IMR-90 (cell line): Measurements from ENCODE around the gene LGSN. TPM values are rescaled to one million over a fixed set of nuclear protein-coding genes. Genes with fewer than 3 reads are reported as not detected.
"Not testable (repeated sequence)": the region's sequence is repeated elsewhere in the genome, so short reads cannot be mapped to it uniquely, and the experiment has no call there.

Source experiments
- ATAC-seq: fragments of 200-7000 bp; cut with Tn5 transposase; 2 replicates; pipeline ENCODE4 v1.9.1; 2020; ENCODE audit warnings: low read depth, mild to moderate bottlenecking, moderate library complexity
- BruUV-seq: library from RNA; stranded (reverse); fragments of 400-500 nt; replicated peaks from 2 replicates; lab custom pipeline; 2021; lab: Mats Ljungman, UMichigan
- CTCF ChIA-PET: fragments of 300-600 bp; formaldehyde crosslinking; extraction: SDS; loops from one replicate; lab custom pipeline; 2021; ENCODE audit warnings: antibody characterized with exemption; lab: Yijun Ruan, JAX
- POLR2A ChIA-PET: fragments of 300-600 bp; sonication (Branson Sonifier 250); formaldehyde crosslinking; loops from one replicate; lab custom pipeline; 2022; ENCODE audit warnings: antibody characterized with exemption; ENCODE audit not compliant: unreplicated experiment; lab: Charles Lee
- DNase-seq: peaks from one replicate; pipeline ENCODE4 v3.0.0; 2013
- H2AFZ ChIP-seq: replicated peaks from 2 replicates; pipeline ENCODE3; 2013; ENCODE audit warnings: low read length, mild to moderate bottlenecking; ENCODE audit not compliant: poor library complexity
- H2AK5ac ChIP-seq: 2 replicates; pipeline ENCODE4 v1.6.1; 2013; ENCODE audit warnings: low read depth, low read length, inconsistent platforms
- H2AK9ac ChIP-seq: replicated peaks from 2 replicates; pipeline ENCODE3; 2013; ENCODE audit warnings: mild to moderate bottlenecking, low read depth, low read length, moderate library complexity; ENCODE audit not compliant: poor library complexity
- H2BK120ac ChIP-seq: 2 replicates; pipeline ENCODE4 v1.6.1; 2013; ENCODE audit warnings: low read depth, low read length, inconsistent platforms
- H2BK15ac ChIP-seq: 3 replicates; pipeline ENCODE4 v1.6.1; 2013; ENCODE audit warnings: low read depth, low read length, inconsistent platforms
- H2BK20ac ChIP-seq: 2 replicates; pipeline ENCODE4 v1.6.1; 2013; ENCODE audit warnings: low read depth, mild to moderate bottlenecking, inconsistent platforms, low read length, moderate library complexity
- H2BK5ac ChIP-seq: 2 replicates; pipeline ENCODE4 v1.6.1; 2013; ENCODE audit warnings: mild to moderate bottlenecking, low read depth, low read length, inconsistent platforms; ENCODE audit not compliant: poor library complexity, severe bottlenecking
- H3K14ac ChIP-seq: replicated peaks from 2 replicates; pipeline ENCODE4 v1.6.1; 2013; ENCODE audit warnings: low read depth, low read length, inconsistent platforms
- H3K18ac ChIP-seq: 2 replicates; pipeline ENCODE4 v1.6.1; 2013; ENCODE audit warnings: low read depth, low read length, control low read depth
- H3K23ac ChIP-seq: 2 replicates; pipeline ENCODE4 v1.6.1; 2013; ENCODE audit warnings: low read depth, low read length, inconsistent platforms
- H3K27ac ChIP-seq: 2 replicates; pipeline ENCODE4 v1.5.1; 2013; ENCODE audit warnings: mild to moderate bottlenecking, control low read depth, low read length; ENCODE audit not compliant: insufficient read depth
- H3K27me3 ChIP-seq: 2 replicates; pipeline ENCODE4 v1.6.1; 2013; ENCODE audit warnings: low read length; ENCODE audit not compliant: control insufficient read depth, insufficient read depth
- H3K36me3 ChIP-seq: 2 replicates; pipeline ENCODE4 v1.6.1; 2013; ENCODE audit warnings: low read length, mixed read lengths; ENCODE audit not compliant: control insufficient read depth, insufficient read depth
- H3K4ac ChIP-seq: 2 replicates; pipeline ENCODE4 v1.6.1; 2013; ENCODE audit warnings: low read depth, low read length, inconsistent platforms
- H3K4me1 ChIP-seq: 2 replicates; pipeline ENCODE4 v1.6.1; 2013; ENCODE audit warnings: low read length, mixed read lengths; ENCODE audit not compliant: control insufficient read depth, insufficient read depth
- H3K4me2 ChIP-seq: 2 replicates; pipeline ENCODE4 v1.6.1; 2013; ENCODE audit warnings: low read depth, mild to moderate bottlenecking, control low read depth, low read length, moderate library complexity
- H3K4me3 ChIP-seq: 2 replicates; pipeline ENCODE4 v1.5.1; 2013; ENCODE audit warnings: low read depth, mild to moderate bottlenecking, control low read depth, low read length, moderate library complexity; ENCODE audit not compliant: insufficient read depth
- H3K56ac ChIP-seq: 2 replicates; pipeline ENCODE4 v1.6.1; 2013; ENCODE audit warnings: low read length, inconsistent platforms; ENCODE audit not compliant: insufficient read depth; ENCODE audit errors: extremely low read depth
- H3K79me1 ChIP-seq, 2 experiments: 2 replicates each; pipeline ENCODE4 v1.6.1; 2013; ENCODE audit warnings: low read length in 2 of 2, inconsistent platforms in 1 of 2, low read depth in 1 of 2
- H3K9ac ChIP-seq: 2 replicates; pipeline ENCODE4 v1.6.1; 2013; ENCODE audit warnings: low read depth, low read length, control low read depth
- H3K9me1 ChIP-seq: 2 replicates; pipeline ENCODE4 v1.6.1; 2013; ENCODE audit warnings: low read length, inconsistent platforms; ENCODE audit not compliant: insufficient read depth
- H3K9me3 ChIP-seq: 2 replicates; pipeline ENCODE4 v1.6.1; 2013; ENCODE audit warnings: low read length; ENCODE audit not compliant: control insufficient read depth, insufficient read depth
- H4K20me1 ChIP-seq: 2 replicates; pipeline ENCODE4 v1.6.1; 2013; ENCODE audit warnings: low read length, inconsistent platforms; ENCODE audit not compliant: insufficient read depth
- H4K5ac ChIP-seq: 2 replicates; pipeline ENCODE4 v1.6.1; 2013; ENCODE audit warnings: mild to moderate bottlenecking, low read depth, low read length, control low read depth
- H4K8ac ChIP-seq, 2 experiments: 2 replicates each; pipeline ENCODE4 v1.6.1; 2013; ENCODE audit warnings: low read depth in 2 of 2, low read length in 2 of 2, control low read depth in 1 of 2, inconsistent platforms in 1 of 2
- H4K91ac ChIP-seq: 2 replicates; pipeline ENCODE4 v1.6.1; 2013; ENCODE audit warnings: low read depth, low read length, inconsistent platforms; ENCODE audit not compliant: insufficient read depth
- CEBPB ChIP-seq: IDR thresholded peaks from 2 replicates; pipeline ENCODE4 v1.6.1; 2012; ENCODE audit warnings: low read depth, low read length, improper control_type of control experiment
- CTCF ChIP-seq: conservative IDR thresholded peaks from 2 replicates; pipeline ENCODE4 v1.5.1; 2012; ENCODE audit warnings: mild to moderate bottlenecking, low read depth, low read length, improper control_type of control experiment
- FOS ChIP-seq: fragments of 150-350 bp; IDR thresholded peaks from 2 replicates; pipeline ENCODE4 v1.6.1; 2016; ENCODE audit warnings: low read depth, low read length
- POLR2A ChIP-seq: IDR thresholded peaks from 2 replicates; pipeline ENCODE4 v1.6.1; 2012; ENCODE audit warnings: mild to moderate bottlenecking, low read depth, low read length
- WGBS, 2 experiments: methylation state at CpG; one replicate each; pipeline versions ENCODE4 v1.1.5 to v1.1.7; 2013; ENCODE audit warnings: missing lambda C conversion rate in 2 of 2; ENCODE audit not compliant: insufficient read length in 1 of 2; ENCODE audit errors: extremely low coverage in 2 of 2; 5-methylcytosine and 5-hydroxymethylcytosine counted together
- dilution Hi-C: fragments of 300-500 bp; cut with HindIII; formaldehyde crosslinking; loops from one replicate; pipeline ENCODE4 v1.14.3; 2018; ENCODE audit warnings: low sequenced_read_pairs; ENCODE audit not compliant: unreplicated experiment
- in situ Hi-C: fragments of 300-500 bp; cut with MboI; formaldehyde crosslinking; loops from 3 replicates; pipeline ENCODE4 v1.14.3; 2019; ENCODE audit warnings: low sequenced_read_pairs, inconsistent platforms, mixed read lengths
- intact Hi-C: fragments of 100-400 bp; cut with micrococcal nuclease; formaldehyde crosslinking; loops from 2 replicates; pipeline ENCODE4 v1.10.0; 2022
- polyA plus RNA-seq, 3 experiments: library from polyadenylated mRNA; depleted of rRNA; stranded (reverse); fragments of >200 nt; gene quantifications; 2 replicates each; pipeline ENCODE4 v1.2.3, GENCODE V29; 2012; ENCODE audit warnings: low replicate concordance in 1 of 3
- total RNA-seq: library from RNA; depleted of rRNA; stranded (reverse); fragments of >200 nt; gene quantifications from 2 replicates; pipeline ENCODE4 v1.2.3, GENCODE V29; 2012
- TF ChIP-seq, protein P1 (sequence below): fragments of 150-350 bp; IDR thresholded peaks from 2 replicates; pipeline ENCODE4 v1.6.1; 2016; ENCODE audit warnings: low read depth, mild to moderate bottlenecking, low read length, moderate library complexity, borderline replicate concordance

LGSN gene
- total and polyA plus RNA-seq, 2 of the 4 experiments (the other 2 are of a cell fraction), result not detected

GRCh38 chr6:63368347-63368746 is 48.6 kb upstream of the LGSN start:
- H3K4me2 ChIP-seq, result no peak overlapping the region
- H4K8ac ChIP-seq, result no peak overlapping the region
- H2AK5ac ChIP-seq, result no peak overlapping the region
- H3K27me3 ChIP-seq, result no peaks in the 10 kb centered on the region
- H3K36me3 ChIP-seq, result no peaks in the 10 kb centered on the region
- no peak overlapping the region for H4K91ac ChIP-seq
- TF ChIP-seq CEBPB (no peak), FOS (no peak), CTCF (no peak), POLR2A (no peak)
- TF ChIP-seq, protein P1, sequence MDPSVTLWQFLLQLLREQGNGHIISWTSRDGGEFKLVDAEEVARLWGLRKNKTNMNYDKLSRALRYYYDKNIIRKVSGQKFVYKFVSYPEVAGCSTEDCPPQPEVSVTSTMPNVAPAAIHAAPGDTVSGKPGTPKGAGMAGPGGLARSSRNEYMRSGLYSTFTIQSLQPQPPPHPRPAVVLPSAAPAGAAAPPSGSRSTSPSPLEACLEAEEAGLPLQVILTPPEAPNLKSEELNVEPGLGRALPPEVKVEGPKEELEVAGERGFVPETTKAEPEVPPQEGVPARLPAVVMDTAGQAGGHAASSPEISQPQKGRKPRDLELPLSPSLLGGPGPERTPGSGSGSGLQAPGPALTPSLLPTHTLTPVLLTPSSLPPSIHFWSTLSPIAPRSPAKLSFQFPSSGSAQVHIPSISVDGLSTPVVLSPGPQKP, result no peak
- BruUV-seq, result no TSS peak
- dilution Hi-C loops (no loop called here), intact Hi-C loops (no loop called here), in situ Hi-C loops (loop anchor here (25.0 kb wide), 1 partner anchor 194 kb away; the partner anchor contains the start of genes LOC128125822 and PTP4A1)
- H3K18ac ChIP-seq, result no peak overlapping the region
- H3K4me1 ChIP-seq, result no peaks in the 10 kb centered on the region
- no peak overlapping the region for H4K5ac ChIP-seq
- H3K27ac ChIP-seq, result no peak overlapping the region
- H3K4ac ChIP-seq, result no peak overlapping the region
- no peak overlapping the region for H3K23ac ChIP-seq
- H4K20me1 ChIP-seq, result no peaks in the 10 kb centered on the region
- H3K79me1 ChIP-seq, result no peaks in the 10 kb centered on the region
- no peak for ATAC-seq
- no peak overlapping the region for H2BK15ac ChIP-seq
- H2AK9ac ChIP-seq, result no peak overlapping the region
- no peak overlapping the region for H2BK20ac ChIP-seq
- H3K9me1 ChIP-seq, result no peaks in the 10 kb centered on the region
- no peak overlapping the region for H2BK120ac ChIP-seq
- no peaks in the 10 kb centered on the region for H3K9me3 ChIP-seq
- no peak overlapping the region for H3K56ac ChIP-seq
- H3K14ac ChIP-seq, result no peak overlapping the region
- H3K9ac ChIP-seq, result no peak overlapping the region
- no peak overlapping the region for H2BK5ac ChIP-seq
- WGBS, 2 experiments, result 65% methylated on average over 2 of the region's 7 CpGs; no CpG with 5 or more reads in 1 of the 2 experiments
- POLR2A ChIA-PET, result no interaction called here
- H3K4me3 ChIP-seq, result no peak overlapping the region
- no peak for DNase-seq
- CTCF ChIA-PET, result no interaction called here
- no peak overlapping the region for H2AFZ ChIP-seq

DNA sequence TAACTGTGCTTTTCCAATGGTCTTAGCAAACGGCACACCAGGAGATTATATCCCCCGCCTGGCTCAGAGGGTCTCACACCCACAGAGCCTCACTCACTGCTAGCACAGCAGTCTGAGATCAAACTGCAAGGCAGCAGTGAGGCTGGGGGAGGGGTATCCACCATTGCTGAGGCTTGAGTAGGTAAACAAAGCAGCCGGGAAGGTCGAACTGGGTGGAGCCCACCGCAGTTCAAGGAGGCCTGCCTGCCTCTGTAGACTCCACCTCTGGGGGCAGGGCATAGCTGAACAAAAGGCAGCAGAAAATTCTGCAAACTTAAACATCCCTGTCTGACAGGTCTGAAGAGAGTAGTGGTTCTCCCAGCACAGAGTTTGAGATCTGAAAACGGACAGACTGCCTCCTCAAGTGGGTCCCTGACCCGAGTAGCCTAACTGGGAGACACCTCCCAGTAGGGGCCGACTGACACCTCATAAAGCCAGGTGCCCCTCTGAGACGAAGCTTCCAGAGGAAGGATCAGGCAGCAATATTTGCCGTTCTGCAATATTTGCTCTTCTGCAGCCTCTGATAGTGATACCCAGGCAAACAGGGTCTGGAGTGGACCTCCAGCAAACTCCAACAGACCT is 42.8 kb upstream of the LGSN start:
- H3K23ac ChIP-seq, H3K27me3 ChIP-seq, H2AK9ac ChIP-seq, H3K9me1 ChIP-seq, H3K14ac ChIP-seq, H3K56ac ChIP-seq, H4K20me1 ChIP-seq, H2BK15ac ChIP-seq, DNase-seq, CTCF ChIA-PET, H3K4me1 ChIP-seq, H3K36me3 ChIP-seq, H4K5ac ChIP-seq, H3K79me1 ChIP-seq, H3K4me2 ChIP-seq, POLR2A ChIA-PET, H3K9me3 ChIP-seq, H2AK5ac ChIP-seq, ATAC-seq, H3K27ac ChIP-seq, BruUV-seq, H3K4me3 ChIP-seq, H4K91ac ChIP-seq, H2BK120ac ChIP-seq, H3K9ac ChIP-seq, H2BK20ac ChIP-seq, H3K4ac ChIP-seq, H2AFZ ChIP-seq, intact Hi-C loops, dilution Hi-C loops, H4K8ac ChIP-seq, H3K18ac ChIP-seq, H2BK5ac ChIP-seq: not testable (repeated sequence)
- in situ Hi-C loops, result loop anchor here (25.0 kb wide), 1 partner anchor 200 kb away; the partner anchor contains the start of genes LOC128125822 and PTP4A1
- WGBS, 2 experiments, result 83% methylated on average over 2 of the region's 10 CpGs; no CpG with 5 or more reads in 1 of the 2 experiments
